Stimulated activated naive CD8-positive, alpha-beta T cell treated with anti-CD3 and anti-CD28 coated beads, Interleukin-15, Interleukin-2, amounts not matched to agents 100 U/mL and 50 U/mL, for 24 hours (primary cell): ENCODE results near the gene TC2N.
"Not testable (repeated sequence)": the region's sequence is repeated elsewhere in the genome, so short reads cannot be mapped to it uniquely, and the experiment has no call there.

Experiments
- ATAC-seq: fragments of 150-1000 bp; cut with Tn5 transposase; one replicate; pipeline ENCODE4 v1.10.0; 2021
- DNase-seq: peaks from one replicate; pipeline ENCODE4 v3.0.0; 2021

Gene TC2N

GRCh38 chr14:91869556-91869955 is 2.2 kb upstream of the TC2N start:
- no peak for ATAC-seq
- DNase-seq: no peak

DNA sequence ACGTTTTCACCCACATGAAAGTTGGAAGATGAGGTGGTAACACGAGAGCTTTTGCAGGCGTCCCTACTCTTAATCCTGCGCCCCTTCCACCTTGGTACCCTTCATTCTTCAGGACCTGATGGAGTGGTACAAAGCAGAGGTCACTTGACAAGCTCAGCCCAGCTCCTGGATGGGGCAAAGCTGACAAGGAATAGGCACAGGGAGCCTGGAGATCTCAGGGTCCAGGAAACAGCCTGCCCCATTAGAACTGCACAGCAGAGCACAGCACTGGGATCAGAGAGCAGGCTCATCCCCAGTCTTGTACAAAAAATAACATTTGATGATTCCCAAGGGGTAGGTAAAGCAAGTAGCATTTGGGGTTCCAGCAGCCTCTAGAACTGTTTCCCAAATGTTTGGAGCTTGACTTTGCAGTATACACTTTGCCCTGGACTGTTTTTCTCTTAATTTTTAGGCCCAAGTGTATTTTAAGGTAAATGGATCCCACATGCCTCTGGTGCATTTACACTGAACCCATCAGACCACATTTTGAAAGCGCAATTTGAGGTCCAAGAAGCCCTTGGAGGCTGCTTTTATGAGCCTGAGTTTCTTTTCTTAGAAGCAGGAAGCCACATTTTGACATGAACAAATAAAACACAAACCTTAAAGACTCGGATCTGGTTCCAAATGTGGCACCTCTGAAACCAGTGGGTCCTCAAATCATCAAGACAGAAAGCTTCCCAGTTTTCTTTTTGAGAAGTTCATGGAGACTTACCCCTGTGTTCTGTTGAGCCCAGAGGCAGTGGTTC is 633 bp downstream of the TC2N start:
- DNase-seq (no peak), ATAC-seq (no peak)

- no peak for DNase-seq
- peak; percentile 67 for ATAC-seq
These were observed 1.3 kb downstream of the TC2N start for GRCh38 chr14:91866061-91866460.

- ATAC-seq: no peak
These were observed 4.9 kb downstream of the TC2N start for GRCh38 chr14:91862417-91862816.

DNA sequence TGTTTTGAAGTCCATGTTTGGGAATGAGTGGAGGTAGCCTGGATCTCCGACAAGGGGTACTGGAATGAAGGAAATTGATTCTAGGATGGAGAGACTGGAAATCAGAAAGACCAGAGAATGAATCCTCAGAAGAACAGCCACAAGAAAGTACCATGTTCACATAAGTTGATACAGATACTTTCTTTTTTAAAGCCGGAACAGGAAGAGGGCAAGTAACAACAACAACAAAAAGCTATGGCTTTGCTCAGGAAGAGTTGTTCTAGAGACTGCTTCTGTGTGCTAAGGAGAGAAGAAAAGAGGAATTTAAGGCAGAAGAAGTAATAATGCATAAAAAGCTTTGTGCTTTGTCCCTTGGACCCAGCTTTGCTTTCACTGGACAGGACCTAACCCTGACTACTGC is 6.2 kb downstream of the TC2N start:
- DNase-seq (no peak), ATAC-seq (no peak)

More at GRCh38 chr14:91862417-91862816, 4.9 kb downstream of the TC2N start:
- no peak for DNase-seq

GRCh38 chr14:91860238-91860637 is 7.1 kb downstream of the TC2N start:
- DNase-seq: no peak
- no peak for ATAC-seq

- ATAC-seq: peak; percentile 52
- DNase-seq: no peak
These were observed 8.6 kb downstream of the TC2N start for GRCh38 chr14:91858536-91859275.

DNA sequence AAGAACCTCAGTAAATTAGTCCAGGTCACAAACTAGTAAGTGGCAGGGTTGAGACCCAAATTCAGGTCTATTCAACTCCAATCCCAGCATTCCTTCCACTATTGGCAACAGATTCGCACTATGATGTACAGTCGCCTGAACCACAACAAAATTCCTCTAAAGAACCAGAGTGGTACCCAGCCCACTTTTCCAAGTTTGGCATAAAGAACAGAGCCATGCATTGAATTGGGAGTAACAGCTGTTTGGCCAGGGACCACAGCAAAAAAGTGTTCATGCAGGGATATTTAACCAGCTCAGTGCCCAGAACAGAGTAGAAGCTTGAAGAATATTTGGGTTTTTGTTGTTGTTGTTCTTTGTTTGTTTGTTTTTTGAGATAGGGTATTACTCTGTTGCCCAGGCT is 9.7 kb downstream of the TC2N start:
- no peak for DNase-seq
- ATAC-seq: no peak

GRCh38 chr14:91854327-91854934 is 12.9 kb downstream of the TC2N start:
- ATAC-seq: no peak

GRCh38 chr14:91851563-91851962 is 15.8 kb downstream of the TC2N start:
- no peak for DNase-seq
- no peak for ATAC-seq

More at GRCh38 chr14:91854327-91854934, 12.9 kb downstream of the TC2N start:
- no peak for DNase-seq

DNA sequence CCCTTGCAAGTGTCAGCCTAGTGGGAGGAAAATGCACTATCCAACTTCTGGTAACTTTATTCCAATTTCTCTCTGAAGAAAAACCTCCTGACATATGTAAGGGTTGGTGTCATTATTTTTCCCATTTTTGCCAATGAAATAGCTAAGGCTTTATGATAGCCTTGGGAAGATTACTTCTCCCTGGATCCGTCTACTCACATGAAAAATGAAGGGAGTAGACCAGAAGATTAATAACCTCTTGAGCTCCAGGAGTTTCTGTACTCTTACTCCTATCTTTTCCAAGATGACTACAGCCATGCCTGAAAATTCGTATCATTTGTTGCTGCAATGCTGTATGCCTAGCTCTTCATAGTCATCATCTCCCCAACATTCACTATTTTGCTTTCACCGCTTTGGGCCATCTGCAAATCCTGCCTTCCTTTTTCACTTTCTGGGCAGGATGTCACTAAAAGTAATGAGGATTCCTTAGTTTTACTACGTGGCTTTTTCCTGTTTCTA is 18.8 kb downstream of the TC2N start:
- ATAC-seq (no peak), DNase-seq (no peak)

DNA sequence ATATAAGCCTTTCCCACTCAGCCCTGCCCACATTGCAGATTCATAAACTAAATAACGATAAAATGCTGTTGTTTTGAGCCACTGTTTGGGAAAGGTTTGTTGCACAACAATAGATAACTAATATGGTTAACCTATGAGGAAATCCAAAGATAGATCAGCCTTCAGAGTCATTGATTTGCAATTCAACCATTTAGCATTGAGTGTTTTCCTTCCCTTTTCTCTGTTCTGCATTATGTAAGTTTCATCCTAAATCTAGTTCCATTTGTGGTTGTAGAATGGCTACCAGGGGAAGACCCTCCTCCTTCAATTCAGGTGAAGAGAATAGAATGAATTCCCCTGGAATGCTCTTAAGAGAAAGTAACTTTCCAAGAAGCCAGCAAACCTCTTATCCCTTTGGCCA is 19.6 kb downstream of the TC2N start:
- DNase-seq (no peak), ATAC-seq (no peak)

GRCh38 chr14:91845652-91846051 is 21.7 kb downstream of the TC2N start:
- DNase-seq (no peak), ATAC-seq (no peak)

DNA sequence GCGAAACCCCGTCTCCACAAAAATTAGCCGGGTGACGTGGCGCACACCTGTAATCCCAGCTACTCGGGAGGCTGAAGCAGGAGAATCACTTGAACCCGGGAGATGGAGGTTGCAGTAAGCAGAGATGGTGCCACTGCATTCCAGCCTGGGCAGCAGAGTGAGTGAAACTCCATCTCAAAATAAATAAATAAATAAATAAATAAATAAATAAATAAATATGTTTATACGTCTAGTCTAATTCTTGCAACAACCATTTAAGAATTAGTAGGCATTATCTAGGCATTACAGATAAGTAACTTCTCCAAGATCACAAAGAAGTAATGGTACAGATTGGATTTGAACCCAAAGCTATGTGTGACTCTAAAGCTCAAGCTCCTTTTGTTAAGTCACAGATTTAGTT is 22.3 kb downstream of the TC2N start:
- not testable (repeated sequence) for ATAC-seq

DNA sequence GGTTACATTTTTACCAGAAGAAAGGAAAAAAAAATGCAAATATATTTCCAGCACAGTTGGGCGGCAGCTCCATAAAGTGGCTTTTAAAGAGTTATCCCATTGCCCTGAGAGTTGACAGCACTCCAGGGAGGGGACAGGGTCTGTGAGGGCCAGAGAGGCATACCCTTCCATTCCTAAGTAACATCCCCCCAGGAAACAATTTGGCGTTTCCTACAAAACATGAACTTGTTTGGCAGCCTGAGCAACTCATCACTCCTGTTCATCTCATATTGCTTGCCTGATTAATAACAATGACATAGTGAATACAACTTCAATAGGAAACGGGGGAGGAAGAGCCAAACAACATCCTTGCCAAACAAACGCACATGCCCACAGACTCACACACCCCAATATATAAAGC is 23.3 kb downstream of the TC2N start:
- no peak for ATAC-seq
- DNase-seq: no peak

More for the DNA sequence above, 22.3 kb downstream of the TC2N start:
- not testable (repeated sequence) for DNase-seq

GRCh38 chr14:91843437-91843836 is 23.9 kb downstream of the TC2N start:
- ATAC-seq: no peak
- DNase-seq: no peak

GRCh38 chr14:91841065-91841464 is 26.3 kb downstream of the TC2N start:
- ATAC-seq: no peak
- no peak for DNase-seq

DNA sequence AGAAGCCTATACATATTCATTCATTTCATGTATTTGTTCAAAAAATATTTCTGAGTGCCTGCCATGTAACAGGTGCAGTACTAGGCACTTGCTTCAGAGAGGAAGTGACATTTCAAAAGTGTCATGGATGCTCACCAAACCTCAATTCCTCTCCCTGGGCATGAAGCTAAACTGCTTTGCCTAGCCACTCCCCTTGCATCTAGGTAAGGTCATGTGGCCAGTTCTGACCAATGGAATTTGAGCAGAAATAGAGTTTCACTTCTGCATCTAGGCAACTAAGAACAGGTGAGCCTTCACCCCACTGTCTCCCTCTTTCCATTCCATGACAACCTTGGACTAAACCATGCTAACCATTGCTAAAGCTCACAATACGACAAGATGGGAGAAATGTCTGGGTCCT is 27.6 kb downstream of the TC2N start:
- ATAC-seq (no peak), DNase-seq (no peak)

GRCh38 chr14:91837076-91837475 is 30.3 kb downstream of the TC2N start:
- ATAC-seq (no peak), DNase-seq (no peak)

- peak; percentile 97 for ATAC-seq
- peak; percentile 92 for DNase-seq
These were observed 31.2 kb downstream of the TC2N start for GRCh38 chr14:91835920-91836843.

DNA sequence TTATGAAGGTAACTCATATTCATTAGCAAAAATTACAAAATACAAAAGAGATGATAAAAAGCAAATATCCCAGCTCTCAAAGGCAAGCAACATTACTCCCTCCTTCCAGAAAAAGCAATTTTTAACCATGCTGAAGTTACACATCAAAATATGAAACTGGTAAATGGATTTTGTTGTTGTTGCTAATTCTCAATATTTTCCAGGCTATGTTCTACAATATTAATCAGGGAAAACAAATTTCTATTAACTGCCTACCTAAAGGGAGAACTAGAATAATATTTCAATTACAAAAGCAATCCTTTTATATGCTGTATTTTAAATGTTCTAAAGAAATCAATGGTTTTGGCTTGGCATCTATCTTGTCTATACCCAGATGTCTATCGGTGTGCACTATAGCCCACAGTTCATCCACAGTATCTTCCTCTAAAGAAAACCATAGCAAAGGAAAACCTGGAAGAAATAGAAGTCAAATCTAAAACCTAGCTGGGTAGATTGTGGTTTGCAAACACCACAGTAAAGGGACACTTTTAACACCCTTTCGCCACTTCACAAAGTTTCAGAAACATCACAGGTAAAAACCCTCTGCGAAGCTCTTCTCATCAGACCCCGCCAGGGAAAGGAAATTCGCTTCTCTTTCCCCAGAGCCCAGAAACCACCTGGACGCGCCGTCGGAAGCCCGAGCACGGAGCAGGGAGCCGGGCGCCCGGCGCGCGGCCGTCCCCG is 32.0 kb downstream of the TC2N start:
- ATAC-seq (peak; percentile 21), DNase-seq (peak; percentile 44)
